GM19240 (cell line): ENCODE results near the gene NDUFA6.
"Not testable (repeated sequence)": the region's sequence is repeated elsewhere in the genome, so short reads cannot be mapped to it uniquely, and the experiment has no call there.

Experiments used
- DNase-seq: peaks from one replicate; pipeline ENCODE4 v3.0.0; 2011; ENCODE audit warnings: low spot score; ENCODE audit not compliant: insufficient read length

The NDUFA6 gene

GRCh38 chr22:42072606-42073330 is 17.8 kb downstream of the NDUFA6 start:
- DNase-seq, result no peak

- not testable (repeated sequence) for DNase-seq
These were observed 19.1 kb downstream of the NDUFA6 start for GRCh38 chr22:42071508-42071907.

- peak; percentile 99 for DNase-seq
These were observed 19.8 kb downstream of the NDUFA6 start, which contains the start of gene NAGA for GRCh38 chr22:42070517-42071422. Gene NAGA, minus strand, starts transcription at chr22:42070812. Its CDS starts 515 bp downstream, at chr22:42070297.

GRCh38 chr22:42069801-42070516 is 20.6 kb downstream of the NDUFA6 start:
- DNase-seq, result no peak

GRCh38 chr22:42068291-42068690 is 22.3 kb downstream of the NDUFA6 start:
- no peak for DNase-seq

GRCh38 chr22:42067671-42068251 is 22.8 kb downstream of the NDUFA6 start:
- DNase-seq, result no peak

GRCh38 chr22:42066937-42067336 is 23.6 kb downstream of the NDUFA6 start:
- DNase-seq, result no peak

- DNase-seq, result no peak
These were observed 24.3 kb downstream of the NDUFA6 start for GRCh38 chr22:42066126-42066761.

- no peak for DNase-seq
These were observed 25.0 kb downstream of the NDUFA6 start for GRCh38 chr22:42065438-42066125.

- no peak for DNase-seq
These were observed 25.9 kb downstream of the NDUFA6 start for GRCh38 chr22:42064629-42065028.

GRCh38 chr22:42062506-42063170 is 27.9 kb downstream of the NDUFA6 start:
- DNase-seq, result no peak

GRCh38 chr22:42061041-42061440 is 29.5 kb downstream of the NDUFA6 start:
- no peak for DNase-seq

GRCh38 chr22:42060489-42060888 is 30.1 kb downstream of the NDUFA6 start:
- DNase-seq, result no peak

- DNase-seq, result no peak
These were observed 33.6 kb downstream of the NDUFA6 start for GRCh38 chr22:42056757-42057511.

- no peak for DNase-seq
These were observed 37.8 kb downstream of the NDUFA6 start for GRCh38 chr22:42052765-42053164.

- no peak for DNase-seq
These were observed 39.9 kb downstream of the NDUFA6 start for GRCh38 chr22:42050641-42051180.

GRCh38 chr22:42041784-42042183 is 48.8 kb downstream of the NDUFA6 start:
- DNase-seq, result no peak

GRCh38 chr22:42039271-42039670 is 51.3 kb downstream of the NDUFA6 start:
- DNase-seq, result no peak
